ENCODE measurements around the gene TMEM92. TPM values are rescaled to one million over a fixed set of nuclear protein-coding genes. Genes with fewer than 3 reads are reported as not detected.

TMEM92 gene
- total and polyA plus RNA-seq, 2 experiments from 2014 or later: 0.32 TPM; not detected in 1

DNA sequence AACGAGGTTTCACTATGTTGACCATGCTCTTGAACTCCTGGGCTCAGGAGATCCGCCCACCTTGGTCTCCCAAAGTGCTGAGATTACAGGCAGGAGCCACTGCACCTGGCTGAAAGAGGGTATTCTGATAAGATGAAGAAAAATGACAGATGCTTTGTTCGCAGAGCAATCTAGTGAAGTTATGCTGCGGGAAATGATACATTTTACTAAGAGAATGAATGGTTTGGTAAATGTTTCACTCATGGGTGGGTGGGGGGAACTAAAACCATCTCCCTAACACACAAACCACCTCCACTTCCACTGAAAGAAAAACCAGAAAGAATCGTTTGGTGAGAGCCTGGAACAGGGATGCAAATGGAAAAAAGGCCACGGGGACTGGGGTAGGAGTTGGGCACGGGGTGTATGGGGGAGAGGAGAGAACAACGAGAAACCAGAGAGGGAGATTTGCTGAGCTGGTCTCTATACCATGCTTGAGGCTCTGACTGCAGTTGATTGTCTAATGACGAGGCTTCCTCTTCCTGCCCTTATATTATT is 52.6 kb downstream of the TMEM92 start:
- Histone ChIP-seq H3K27ac (no peak overlapping the region), H3K9ac (no peak overlapping the region), H3K27me3 (replicated peaks; ENCODE audit: insufficient read depth) (no peaks in the 10 kb centered on the region), H3K79me2 (ENCODE audit: insufficient read depth) (no peaks in the 10 kb centered on the region), H3K36me3 (ENCODE audit: low read depth) (no peaks in the 10 kb centered on the region), H3K9me3 (ENCODE audit: low read depth) (no peaks in the 10 kb centered on the region), H3K9me2 (ENCODE audit: insufficient read depth) (no peaks in the 10 kb centered on the region), H2AFZ (no peak overlapping the region), H3K4me1 (ENCODE audit: insufficient read depth) (peaks cover 8% of the 10 kb centered on the region), H3K4me2 (ENCODE audit: unreplicated experiment) (no peak overlapping the region), H3K4me3 (no peak overlapping the region), H3F3A (ENCODE audit: insufficient read depth) (peaks cover 8% of the 10 kb centered on the region; the same call in 1 of the 2 replicates), H4K20me1 (ENCODE audit: insufficient read depth) (no peaks in the 10 kb centered on the region)
- DNase-seq: no peak
- WGBS, 2 experiments (ENCODE audit: low coverage in 1 of 2, low lambda C conversion rate in 2 of 2, missing lambda C conversion rate in 2 of 2): 74 to 80% methylated on average over 9 of the region's 9 CpGs
- in situ Hi-C loops (cut with MboI): no loop called here
- TF ChIP-seq EZH2 (IDR thresholded peaks at IDR 0.05; ENCODE audit: insufficient read depth, poor library complexity, severe bottlenecking) (no peak), EZH2phosphoT487 (IDR thresholded peaks at IDR 0.05; ENCODE audit: insufficient read depth, low read depth) (no peak)

- H3K9ac ChIP-seq: no peak overlapping the region
- H3K4me2 ChIP-seq (ENCODE audit: unreplicated experiment): no peak overlapping the region
- DNase-seq: no peak
- H3K9me3 ChIP-seq (ENCODE audit: low read depth): no peaks in the 10 kb centered on the region
- H4K20me1 ChIP-seq (ENCODE audit: insufficient read depth): no peaks in the 10 kb centered on the region
- TF ChIP-seq EZH2phosphoT487 (IDR thresholded peaks at IDR 0.05; ENCODE audit: insufficient read depth, low read depth) (no peak), EZH2 (IDR thresholded peaks at IDR 0.05; ENCODE audit: insufficient read depth, poor library complexity, severe bottlenecking) (no peak)
- no peak overlapping the region for H3K27ac ChIP-seq
- 56 to 59% methylated on average over 21 of the region's 21 CpGs for WGBS, 2 experiments (ENCODE audit: low coverage in 1 of 2, low lambda C conversion rate in 2 of 2, missing lambda C conversion rate in 2 of 2)
- no peaks in the 10 kb centered on the region for H3K9me2 ChIP-seq (ENCODE audit: insufficient read depth)
- in situ Hi-C loops (cut with MboI): no loop called here
- H3K4me1 ChIP-seq (ENCODE audit: insufficient read depth): peaks cover 14% of the 10 kb centered on the region
- no peaks in the 10 kb centered on the region for H3K27me3 ChIP-seq (replicated peaks; ENCODE audit: insufficient read depth)
- H2AFZ ChIP-seq: no peak overlapping the region
- H3K36me3 ChIP-seq (ENCODE audit: low read depth): no peaks in the 10 kb centered on the region
- H3K79me2 ChIP-seq (ENCODE audit: insufficient read depth): no peaks in the 10 kb centered on the region
- H3K4me3 ChIP-seq: no peak overlapping the region
- H3F3A ChIP-seq (ENCODE audit: insufficient read depth): peaks cover 17% of the 10 kb centered on the region; the same call in 1 of the 2 replicates
Observed at GRCh38 chr17:50328363-50329325, 54.4 kb downstream of the TMEM92 start.

GRCh38 chr17:50329716-50330115 is 55.5 kb downstream of the TMEM92 start:
- H3K4me3 ChIP-seq: no peak overlapping the region
- no peak for TF ChIP-seq EZH2 (IDR thresholded peaks at IDR 0.05; ENCODE audit: insufficient read depth, poor library complexity, severe bottlenecking)
- TF ChIP-seq EZH2phosphoT487 (IDR thresholded peaks at IDR 0.05; ENCODE audit: insufficient read depth, low read depth): no peak
- peaks cover 14% of the 10 kb centered on the region for H3K4me1 ChIP-seq (ENCODE audit: insufficient read depth)
- no peaks in the 10 kb centered on the region for H3K36me3 ChIP-seq (ENCODE audit: low read depth)
- WGBS, 2 experiments (ENCODE audit: low coverage in 1 of 2, low lambda C conversion rate in 2 of 2, missing lambda C conversion rate in 2 of 2): 97 to 98% methylated on average over 3 of the region's 3 CpGs
- H3K79me2 ChIP-seq (ENCODE audit: insufficient read depth): no peaks in the 10 kb centered on the region
- no peaks in the 10 kb centered on the region for H3K9me3 ChIP-seq (ENCODE audit: low read depth)
- no peaks in the 10 kb centered on the region for H3K27me3 ChIP-seq (replicated peaks; ENCODE audit: insufficient read depth)
- peaks cover 17% of the 10 kb centered on the region; the same call in 1 of the 2 replicates for H3F3A ChIP-seq (ENCODE audit: insufficient read depth)
- no peak overlapping the region for H3K27ac ChIP-seq
- H3K4me2 ChIP-seq (ENCODE audit: unreplicated experiment): no peak overlapping the region
- in situ Hi-C loops (cut with MboI): no loop called here
- no peak overlapping the region for H2AFZ ChIP-seq
- H3K9me2 ChIP-seq (ENCODE audit: insufficient read depth): no peaks in the 10 kb centered on the region
- DNase-seq: no peak
- H3K9ac ChIP-seq: no peak overlapping the region
- no peaks in the 10 kb centered on the region for H4K20me1 ChIP-seq (ENCODE audit: insufficient read depth)

DNA sequence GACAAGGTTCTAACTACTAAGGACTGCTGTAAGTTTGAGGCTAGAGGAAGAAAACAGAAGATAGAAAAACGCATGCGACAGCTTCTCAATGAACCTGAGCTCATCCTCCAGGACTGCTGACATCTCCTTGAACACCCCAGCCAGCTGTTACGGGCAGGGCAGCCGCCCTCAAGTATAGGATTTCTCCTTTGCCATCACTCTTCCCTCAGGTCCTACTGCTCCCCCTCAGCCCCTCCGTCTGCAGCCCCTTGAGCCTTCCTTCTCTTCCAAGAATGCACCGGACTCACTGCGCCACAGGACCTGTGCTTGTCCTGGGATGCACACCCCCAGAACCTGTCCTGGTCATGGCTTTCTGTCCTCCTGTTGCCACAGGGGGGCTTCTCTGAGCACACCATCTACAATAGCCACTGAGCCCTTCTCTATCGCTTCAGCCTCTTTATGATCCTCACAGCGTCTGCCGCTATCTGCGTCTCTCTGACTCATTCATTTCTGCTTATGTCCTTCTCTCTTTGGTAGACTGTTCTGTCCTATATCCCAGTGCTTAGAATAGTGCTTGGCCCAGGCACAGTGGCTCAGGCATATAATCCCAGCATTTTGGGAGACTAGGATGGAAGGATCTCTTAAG is 56.0 kb downstream of the TMEM92 start:
- no peaks in the 10 kb centered on the region for H3K9me3 ChIP-seq (ENCODE audit: low read depth)
- H3K27me3 ChIP-seq (replicated peaks; ENCODE audit: insufficient read depth): no peaks in the 10 kb centered on the region
- no peaks in the 10 kb centered on the region for H4K20me1 ChIP-seq (ENCODE audit: insufficient read depth)
- H3K4me2 ChIP-seq (ENCODE audit: unreplicated experiment): no peak overlapping the region
- no peak overlapping the region for H3K4me3 ChIP-seq
- WGBS, 2 experiments (ENCODE audit: low coverage in 1 of 2, low lambda C conversion rate in 2 of 2, missing lambda C conversion rate in 2 of 2): 89 to 91% methylated on average over 11 of the region's 11 CpGs
- peaks cover 14% of the 10 kb centered on the region for H3K4me1 ChIP-seq (ENCODE audit: insufficient read depth)
- H3K79me2 ChIP-seq (ENCODE audit: insufficient read depth): no peaks in the 10 kb centered on the region
- no peak for DNase-seq
- H2AFZ ChIP-seq: no peak overlapping the region
- no peak overlapping the region for H3K9ac ChIP-seq
- no peaks in the 10 kb centered on the region for H3K36me3 ChIP-seq (ENCODE audit: low read depth)
- H3K9me2 ChIP-seq (ENCODE audit: insufficient read depth): no peaks in the 10 kb centered on the region
- peaks cover 17% of the 10 kb centered on the region; the same call in 1 of the 2 replicates for H3F3A ChIP-seq (ENCODE audit: insufficient read depth)
- in situ Hi-C loops (cut with MboI): no loop called here
- H3K27ac ChIP-seq: no peak overlapping the region
- TF ChIP-seq EZH2 (IDR thresholded peaks at IDR 0.05; ENCODE audit: insufficient read depth, poor library complexity, severe bottlenecking): no peak
- TF ChIP-seq EZH2phosphoT487 (IDR thresholded peaks at IDR 0.05; ENCODE audit: insufficient read depth, low read depth): no peak

Small RNA genes lying within 50 kb of the gene (small RNA-seq; reads per million reads assigned to genes)
- gene SUMO2P7 (ENCODE audit: low read depth, low replicate concordance): not detected

Other genes with a start within 250 kb of the TMEM92 start
- gene ITGA3, start 218.4 kb upstream of the TMEM92 start, total RNA-seq (2014; rRNA removed; shearing (Covaris generic)): 321 and 330 TPM in 2 replicates
- 105 and 111 TPM in 2 replicates for gene ITGA3, start 218.4 kb upstream of the TMEM92 start, polyA plus RNA-seq (2016; fragmentation: Nextera tagmentation; extraction: Ambion mirVana)
- 25.9 and 30.2 TPM in 2 replicates for gene PDK2, start 179.1 kb upstream of the TMEM92 start, total RNA-seq (2014; rRNA removed; shearing (Covaris generic))
- 48.1 and 56.0 TPM in 2 replicates for gene PDK2, start 179.1 kb upstream of the TMEM92 start, polyA plus RNA-seq (2016; fragmentation: Nextera tagmentation; extraction: Ambion mirVana)
- 3.0 and 4.4 TPM in 2 replicates for gene SAMD14, start 144.3 kb upstream of the TMEM92 start, total RNA-seq (2014; rRNA removed; shearing (Covaris generic))
- gene SAMD14, start 144.3 kb upstream of the TMEM92 start, polyA plus RNA-seq (2016; fragmentation: Nextera tagmentation; extraction: Ambion mirVana): 1.3 TPM in 2 replicates
- 62.0 and 69.4 TPM in 2 replicates for gene PPP1R9B, start 123.8 kb upstream of the TMEM92 start, total RNA-seq (2014; rRNA removed; shearing (Covaris generic))
- gene PPP1R9B, start 123.8 kb upstream of the TMEM92 start, polyA plus RNA-seq (2016; fragmentation: Nextera tagmentation; extraction: Ambion mirVana): 2.3 and 3.2 TPM in 2 replicates
- 1.6 TPM in 1 of 2 replicates, not detected in the other for gene SGCA, start 108.5 kb upstream of the TMEM92 start, total RNA-seq (2014; rRNA removed; shearing (Covaris generic))
- 1.4 and 1.8 TPM in 2 replicates for gene SGCA, start 108.5 kb upstream of the TMEM92 start, polyA plus RNA-seq (2016; fragmentation: Nextera tagmentation; extraction: Ambion mirVana)
- 6,472 and 7,860 TPM in 2 replicates for gene COL1A1, start 72.8 kb upstream of the TMEM92 start, total RNA-seq (2014; rRNA removed; shearing (Covaris generic))
- gene COL1A1, start 72.8 kb upstream of the TMEM92 start, polyA plus RNA-seq (2016; fragmentation: Nextera tagmentation; extraction: Ambion mirVana): 15,283 and 15,653 TPM in 2 replicates
- gene XYLT2, start 71.7 kb downstream of the TMEM92 start, total RNA-seq (2014; rRNA removed; shearing (Covaris generic)): 43.6 and 70.1 TPM in 2 replicates
- gene XYLT2, start 71.7 kb downstream of the TMEM92 start, polyA plus RNA-seq (2016; fragmentation: Nextera tagmentation; extraction: Ambion mirVana): 25.3 and 27.3 TPM in 2 replicates
- gene MRPL27, start 98.7 kb downstream of the TMEM92 start, total RNA-seq (2014; rRNA removed; shearing (Covaris generic)): 49.3 and 57.9 TPM in 2 replicates
- gene MRPL27, start 98.7 kb downstream of the TMEM92 start, polyA plus RNA-seq (2016; fragmentation: Nextera tagmentation; extraction: Ambion mirVana): 115 and 120 TPM in 2 replicates
- gene EME1, start 98.8 kb downstream of the TMEM92 start, total RNA-seq (2014; rRNA removed; shearing (Covaris generic)): 1.1 and 4.3 TPM in 2 replicates
- 3.8 and 4.1 TPM in 2 replicates for gene EME1, start 98.8 kb downstream of the TMEM92 start, polyA plus RNA-seq (2016; fragmentation: Nextera tagmentation; extraction: Ambion mirVana)
- gene LRRC59, start 123.1 kb downstream of the TMEM92 start, total RNA-seq (2014; rRNA removed; shearing (Covaris generic)): 144 and 164 TPM in 2 replicates
- 110 and 111 TPM in 2 replicates for gene LRRC59, start 123.1 kb downstream of the TMEM92 start, polyA plus RNA-seq (2016; fragmentation: Nextera tagmentation; extraction: Ambion mirVana)
- 8.6 and 18.7 TPM in 2 replicates for gene ACSF2, start 151.8 kb downstream of the TMEM92 start, total RNA-seq (2014; rRNA removed; shearing (Covaris generic))
- gene ACSF2, start 151.8 kb downstream of the TMEM92 start, polyA plus RNA-seq (2016; fragmentation: Nextera tagmentation; extraction: Ambion mirVana): 3.2 and 3.7 TPM in 2 replicates
- not detected in 2 replicates for gene CHAD, start 194.4 kb downstream of the TMEM92 start, total RNA-seq (2014; rRNA removed; shearing (Covaris generic))
- gene CHAD, start 194.4 kb downstream of the TMEM92 start, polyA plus RNA-seq (2016; fragmentation: Nextera tagmentation; extraction: Ambion mirVana): not detected in 2 replicates
- gene RSAD1, start 204.4 kb downstream of the TMEM92 start, total RNA-seq (2014; rRNA removed; shearing (Covaris generic)): 19.3 and 19.8 TPM in 2 replicates
- 22.4 and 23.9 TPM in 2 replicates for gene RSAD1, start 204.4 kb downstream of the TMEM92 start, polyA plus RNA-seq (2016; fragmentation: Nextera tagmentation; extraction: Ambion mirVana)
- gene MYCBPAP, start 234.0 kb downstream of the TMEM92 start, total RNA-seq (2014; rRNA removed; shearing (Covaris generic)): 0.32 and 0.89 TPM in 2 replicates
- gene MYCBPAP, start 234.0 kb downstream of the TMEM92 start, polyA plus RNA-seq (2016; fragmentation: Nextera tagmentation; extraction: Ambion mirVana): 0.79 and 1.4 TPM in 2 replicates